Ovary (tissue), 9 donors: ENCODE data around the gene STK39. TPM values are rescaled to one million over a fixed set of nuclear protein-coding genes. Genes with fewer than 3 reads are reported as not detected.

Experiments
- DNase-seq, 5 donors: peaks; one replicate each; pipeline ENCODE4 v3.0.0-alpha.2; 2019 to 2020
- H3K27ac ChIP-seq, 2 donors: fragments of 200-600 bp; one replicate each; pipeline versions ENCODE4 v1.5.1 to v1.8.0; 2019 to 2022
- H3K27me3 ChIP-seq: fragments of 200-600 bp; one replicate; pipeline ENCODE4 v1.8.0; 2022
- H3K36me3 ChIP-seq: fragments of 200-600 bp; sonication (generic); one replicate; pipeline ENCODE4 v1.5.1; 2019
- H3K4me1 ChIP-seq: one replicate; pipeline ENCODE4 v1.8.1; 2013; ENCODE audit warnings: mild to moderate bottlenecking, moderate library complexity; ENCODE audit not compliant: insufficient read depth
- H3K4me3 ChIP-seq: fragments of 200-600 bp; sonication (generic); one replicate; pipeline ENCODE4 v1.5.1; 2017
- H3K9me3 ChIP-seq, 2 donors: fragments of 200-600 bp in 1 of 2; sonication (generic) in 1 of 2; one replicate each; pipeline versions ENCODE4 v1.5.1 to v1.8.1; 2013 to 2019; ENCODE audit warnings: mild to moderate bottlenecking in 1 of 2, moderate library complexity in 1 of 2
- CTCF ChIP-seq, 3 donors: fragments of 450-650 bp in 2 of 3; fragments of 200-600 bp in 1 of 3; IDR thresholded peaks; one replicate each; pipeline versions ENCODE4 v1.5.1 to v1.8.0; 2016 to 2022; ENCODE audit warnings: antibody characterized with exemption in 3 of 3, mild to moderate bottlenecking in 1 of 3
- EP300 ChIP-seq: sonication (generic); formaldehyde crosslinking; IDR thresholded peaks from one replicate; pipeline ENCODE4 v1.6.1; 2017; ENCODE audit warnings: antibody characterized with exemption
- POLR2A ChIP-seq: fragments of 450-650 bp; IDR thresholded peaks from one replicate; pipeline ENCODE4 v1.6.1; 2017; ENCODE audit warnings: antibody characterized with exemption, mild to moderate bottlenecking, moderate library complexity
- WGBS, 3 donors: extraction: QIAGEN DNeasy Blood & Tissue Kit in 1 of 3; methylation state at CpG; one replicate each; pipeline versions ENCODE4 v1.1.5 to v1.1.7; 2013 to 2017; 5-methylcytosine and 5-hydroxymethylcytosine counted together
- intact Hi-C, 4 donors: fragments of 100-400 bp; cut with DNase I; formaldehyde crosslinking; loops; one replicate each; pipeline versions ENCODE4 v1.11.0 to v1.15.1; 2022 to 2023
- polyA plus RNA-seq, 2 donors: library from polyadenylated mRNA; stranded (reverse); fragments of 200-250 nt in 1 of 2; fragments of 350-450 nt in 1 of 2; fragmentation: Illumina TruSeq in 1 of 2; extraction: RNeasy Lipid Tissue Mini Kit (QIAGEN cat#74804) in 1 of 2; gene quantifications; one replicate each; pipeline ENCODE4 v1.2.3, GENCODE V29; 2013 to 2014
- total RNA-seq, 7 donors: library from RNA; depleted of rRNA in 2 of 7; stranded (reverse); fragments of >200 nt in 2 of 7; fragmentation: NEBNext Ultra II Directional in 3 of 7; extraction: Animal tissue kit (Norgen Biotek cat#: 25700) in 3 of 7; gene quantifications; one replicate each; pipeline versions ENCODE4 v1.1.0 to v1.2.4, GENCODE V29; 2016 to 2023
- donor health status: DM: no; HTN: no; CAD: no; lungs with moderate emphysema.
- donor health status: DM: no; HTN: no; CAD: no.
- donor health status: Bipolar disorder and iron deficiency.
- donor health status: DM: yes; HTN: yes; CAD: no.
- donor health status: DM: no; HTN: no; CAD: no.
- donor health status: DM: yes; HTN: yes; CAD: no.

STK39 gene
- total and polyA plus RNA-seq, 9 donors = 5.9 to 14.1 (median 10.6) TPM

DNA sequence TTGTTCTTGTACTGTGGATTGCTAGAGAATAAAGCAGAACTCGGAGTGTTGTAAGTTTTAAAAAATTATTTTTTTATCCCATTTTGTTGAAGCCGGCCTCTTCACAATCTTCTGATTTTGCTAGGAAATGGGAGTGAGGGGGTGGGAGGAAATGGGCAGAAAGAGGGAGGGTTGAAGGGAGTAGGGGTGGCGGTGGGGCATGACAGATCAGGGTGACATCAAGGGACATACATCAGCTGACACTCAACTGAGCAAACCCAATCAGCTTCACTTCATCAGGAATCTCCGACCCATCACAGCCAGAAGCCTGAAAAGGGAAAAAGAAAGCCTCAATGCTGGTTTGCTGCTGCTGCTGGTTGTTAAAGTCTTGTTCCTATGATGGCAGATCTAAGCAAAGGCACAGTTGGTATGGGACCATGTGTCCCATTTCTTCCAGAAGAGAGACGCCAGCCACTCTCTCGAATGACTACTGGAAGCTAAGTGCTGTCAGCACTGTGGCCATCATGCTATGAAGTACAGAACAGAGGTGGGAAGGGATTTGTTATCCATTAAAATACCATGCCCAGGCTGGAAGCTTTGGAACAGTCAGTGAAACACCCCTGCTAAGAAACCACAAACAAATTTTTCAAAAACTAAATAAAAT lies 292.0 kb downstream of the STK39 start:
- no peak for TF ChIP-seq CTCF (IDR thresholded peaks at IDR 0.05)
- no peak for TF ChIP-seq POLR2A
- intact Hi-C loops = no loop called here
- no peaks in the 10 kb centered on the region for H3K9me3 ChIP-seq
- H3K27ac ChIP-seq = no peak overlapping the region
- H3K4me1 ChIP-seq = no peaks in the 10 kb centered on the region
- H3K36me3 ChIP-seq = no peaks in the 10 kb centered on the region
- no peak overlapping the region for H3K4me3 ChIP-seq
- H3K27me3 ChIP-seq = no peaks in the 10 kb centered on the region
- no peak for DNase-seq
- 86 to 99% (median 97%) methylated on average over 6 of the region's 6 CpGs for WGBS, 3 donors

GRCh38 chr2:167954495-167954894 lies 292.9 kb downstream of the STK39 start:
- Histone ChIP-seq H3K9me3 (no peaks in the 10 kb centered on the region), H3K4me1 (no peaks in the 10 kb centered on the region), H3K27me3 (no peaks in the 10 kb centered on the region), H3K36me3 (no peaks in the 10 kb centered on the region), H3K27ac (no peak overlapping the region), H3K4me3 (no peak overlapping the region)
- WGBS, 3 donors = 88 to 95% (median 89%) methylated on average over 2 of the region's 2 CpGs
- intact Hi-C loops = no loop called here
- TF ChIP-seq CTCF (IDR thresholded peaks at IDR 0.05) = no peak
- no peak for TF ChIP-seq EP300
- no peak for TF ChIP-seq POLR2A
- DNase-seq = no peak

- intact Hi-C loops = no loop called here
- H3K27me3 ChIP-seq = no peaks in the 10 kb centered on the region
- TF ChIP-seq EP300 = no peak
- no peak for TF ChIP-seq CTCF (IDR thresholded peaks at IDR 0.05)
- TF ChIP-seq POLR2A = no peak
- no peak for DNase-seq
- no peaks in the 10 kb centered on the region for H3K36me3 ChIP-seq
- H3K9me3 ChIP-seq = no peaks in the 10 kb centered on the region
- no peak overlapping the region for H3K27ac ChIP-seq
- H3K4me1 ChIP-seq = no peaks in the 10 kb centered on the region
- 94 to 95% (median 95%) methylated on average over 3 of the region's 3 CpGs for WGBS, 3 donors
- H3K4me3 ChIP-seq = no peak overlapping the region
Observed at GRCh38 chr2:167953776-167954175, 293.6 kb downstream of the STK39 start.

DNA sequence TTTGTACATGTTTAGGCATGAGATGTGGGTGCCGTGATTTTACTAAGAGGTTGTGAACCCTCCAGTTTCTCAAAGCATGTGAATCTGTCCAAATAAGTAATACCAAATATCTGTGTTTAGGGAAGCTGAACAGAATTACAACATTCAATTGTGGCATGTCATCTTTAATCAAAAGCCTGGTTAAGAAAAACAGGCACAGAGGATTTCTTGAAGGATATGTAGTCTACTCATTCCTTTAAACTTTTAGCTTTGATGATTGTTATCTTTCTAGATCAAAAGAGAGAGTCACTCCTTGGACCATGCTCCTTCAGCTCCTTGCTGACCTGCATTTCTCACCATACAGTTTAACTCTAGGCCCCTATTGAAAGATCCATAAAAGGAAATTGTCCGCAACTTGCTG lies 296.8 kb downstream of the STK39 start:
- 90 to 96% (median 94%) methylated on average over 2 of the region's 2 CpGs for WGBS, 3 donors
- H3K9me3 ChIP-seq = no peaks in the 10 kb centered on the region

More for the DNA sequence above, 296.8 kb downstream of the STK39 start:
- no peak for DNase-seq
- TF ChIP-seq CTCF (IDR thresholded peaks at IDR 0.05) (no peak), POLR2A (no peak), EP300 (no peak)
- H3K4me3 ChIP-seq = no peak overlapping the region
- H3K4me1 ChIP-seq = no peaks in the 10 kb centered on the region
- no peak overlapping the region for H3K27ac ChIP-seq
- intact Hi-C loops = no loop called here
- no peaks in the 10 kb centered on the region for H3K27me3 ChIP-seq
- no peaks in the 10 kb centered on the region for H3K36me3 ChIP-seq
